Endodermal cell (in vitro differentiated cells): ENCODE data around the gene CHST7. TPM values are rescaled to one million over a fixed set of nuclear protein-coding genes. Genes with fewer than 3 reads are reported as not detected.
A peak's percentile ranks its signal among the peaks of the same experiment; 100 is the strongest.
"Not testable (repeated sequence)": the region's sequence is repeated elsewhere in the genome, so short reads cannot be mapped to it uniquely, and the experiment has no call there.

Source experiments
- DNase-seq: peaks from one replicate; pipeline ENCODE4 v3.0.0-alpha.2; 2017
- H3K27ac ChIP-seq: 2 replicates; pipeline ENCODE4 v1.5.1; 2013; ENCODE audit warnings: mild to moderate bottlenecking, low read depth, low read length, moderate library complexity
- H3K27me3 ChIP-seq: 2 replicates; pipeline ENCODE4 v1.6.1; 2013; ENCODE audit warnings: mild to moderate bottlenecking, low read length, moderate library complexity; ENCODE audit not compliant: insufficient read depth, control insufficient read depth, poor library complexity, severe bottlenecking
- H3K36me3 ChIP-seq: 2 replicates; pipeline ENCODE4 v1.7.0; 2013; ENCODE audit warnings: mild to moderate bottlenecking, low read length, moderate library complexity; ENCODE audit not compliant: control insufficient read depth, insufficient read depth
- H3K4me1 ChIP-seq: one replicate; pipeline ENCODE4 v1.7.0; 2013; ENCODE audit warnings: low read length; ENCODE audit not compliant: control insufficient read depth, insufficient read depth
- H3K4me3 ChIP-seq: 2 replicates; pipeline ENCODE4 v1.5.1; 2013; ENCODE audit warnings: mild to moderate bottlenecking, low read length, moderate library complexity
- H3K9ac ChIP-seq: 2 replicates; pipeline ENCODE4 v1.6.1; 2013; ENCODE audit warnings: mild to moderate bottlenecking, low read length, moderate library complexity; ENCODE audit not compliant: poor library complexity, severe bottlenecking; ENCODE audit errors: extremely low read depth
- H3K9me3 ChIP-seq: 2 replicates; pipeline ENCODE4 v1.6.1; 2013; ENCODE audit warnings: mild to moderate bottlenecking, low read length, moderate library complexity; ENCODE audit not compliant: control insufficient read depth
- H3K27ac Mint-ChIP-seq: 2 replicates; pipeline ENCODE4 v1.8.0; 2020; ENCODE audit warnings: mixed read lengths
- H3K27me3 Mint-ChIP-seq: 2 replicates; pipeline ENCODE4 v1.8.0; 2021; ENCODE audit warnings: mild to moderate bottlenecking, mixed read lengths; ENCODE audit not compliant: insufficient read depth
- H3K36me3 Mint-ChIP-seq: 2 replicates; pipeline ENCODE4 v1.8.0; 2020; ENCODE audit warnings: low read depth, mixed read lengths
- H3K4me1 Mint-ChIP-seq: 2 replicates; pipeline ENCODE4 v1.8.0; 2020; ENCODE audit warnings: mixed read lengths
- H3K4me3 Mint-ChIP-seq: 2 replicates; pipeline ENCODE4 v1.8.0; 2020; ENCODE audit warnings: mild to moderate bottlenecking, moderate library complexity, mixed read lengths
- H3K9me3 Mint-ChIP-seq: 2 replicates; pipeline ENCODE4 v1.8.0; 2020; ENCODE audit warnings: mild to moderate bottlenecking, mixed read lengths
- WGBS, 2 experiments: methylation state at CpG; one replicate each; pipeline versions ENCODE4 v1.1.5 to v1.1.7; 2013; ENCODE audit warnings: missing lambda C conversion rate in 2 of 2, mixed read lengths in 1 of 2; ENCODE audit not compliant: insufficient coverage in 1 of 2, insufficient read length in 1 of 2; 5-methylcytosine and 5-hydroxymethylcytosine counted together
- long read RNA-seq, 4 experiments: library from polyadenylated mRNA in 2 of 4; library from RNA in 1 of 4; library from capped mRNA in 1 of 4; stranded (forward) in 3 of 4; unstranded in 1 of 4; transcript quantifications; one replicate each; pipeline ENCODE4 v2.0.0, GENCODE V29; 2020 to 2021; ENCODE audit warnings: inconsistent platforms in 1 of 4
- polyA plus RNA-seq, 2 experiments: library from polyadenylated mRNA; stranded (reverse); fragments of 50-300 nt; gene quantifications; one replicate each; pipeline ENCODE4 v1.2.3, GENCODE V29; 2013
- total RNA-seq, 2 donors: library from RNA; stranded (reverse); fragmentation: NEBNext Ultra II Directional in 1 of 2; extraction: Animal tissue kit (Norgen Biotek cat#: 25700) in 1 of 2; gene quantifications; 2 replicates in 1 of 2; 3 replicates in 1 of 2; pipeline ENCODE4 v1.2.1, GENCODE V29; 2021
- TF ChIP-seq, protein P1 (sequence below): fragments of 200-600 bp; sonication (generic); conservative IDR thresholded peaks from 2 replicates; pipeline ENCODE4 v1.5.0; 2021; ENCODE audit warnings: antibody characterized with exemption, mild to moderate bottlenecking

CHST7 gene, protein sequence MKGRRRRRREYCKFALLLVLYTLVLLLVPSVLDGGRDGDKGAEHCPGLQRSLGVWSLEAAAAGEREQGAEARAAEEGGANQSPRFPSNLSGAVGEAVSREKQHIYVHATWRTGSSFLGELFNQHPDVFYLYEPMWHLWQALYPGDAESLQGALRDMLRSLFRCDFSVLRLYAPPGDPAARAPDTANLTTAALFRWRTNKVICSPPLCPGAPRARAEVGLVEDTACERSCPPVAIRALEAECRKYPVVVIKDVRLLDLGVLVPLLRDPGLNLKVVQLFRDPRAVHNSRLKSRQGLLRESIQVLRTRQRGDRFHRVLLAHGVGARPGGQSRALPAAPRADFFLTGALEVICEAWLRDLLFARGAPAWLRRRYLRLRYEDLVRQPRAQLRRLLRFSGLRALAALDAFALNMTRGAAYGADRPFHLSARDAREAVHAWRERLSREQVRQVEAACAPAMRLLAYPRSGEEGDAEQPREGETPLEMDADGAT
- 1 to 10 TPM; 1.6 to 4.2 TPM for total RNA-seq
- polyA plus RNA-seq (2013, experiment 1 of 2) = 1.7 TPM
- polyA plus RNA-seq (2013, experiment 2 of 2) = 2.2 TPM
- long read RNA-seq, experiment 1, partial matches to known transcripts = 0 of 1 reads
- long read RNA-seq, experiment 1, other reads (novel, unspliced or antisense) = 0 of 1 reads
- long read RNA-seq, experiment 2, transcript CHST7-201 (2 exons, 2,289 nt) = major isoform, 7 of 7 reads
- long read RNA-seq, experiment 2, partial matches to known transcripts = 0 of 7 reads
- long read RNA-seq, experiment 2, other reads (novel, unspliced or antisense) = 0 of 7 reads
- long read RNA-seq, experiment 3, transcript CHST7-201 (2 exons, 2,289 nt) = major isoform, 6 of 6 reads
- long read RNA-seq, experiment 3, partial matches to known transcripts = 0 of 6 reads
- long read RNA-seq, experiment 3, other reads (novel, unspliced or antisense) = 0 of 6 reads
- long read RNA-seq, experiment 4 = 0 reads

DNA sequence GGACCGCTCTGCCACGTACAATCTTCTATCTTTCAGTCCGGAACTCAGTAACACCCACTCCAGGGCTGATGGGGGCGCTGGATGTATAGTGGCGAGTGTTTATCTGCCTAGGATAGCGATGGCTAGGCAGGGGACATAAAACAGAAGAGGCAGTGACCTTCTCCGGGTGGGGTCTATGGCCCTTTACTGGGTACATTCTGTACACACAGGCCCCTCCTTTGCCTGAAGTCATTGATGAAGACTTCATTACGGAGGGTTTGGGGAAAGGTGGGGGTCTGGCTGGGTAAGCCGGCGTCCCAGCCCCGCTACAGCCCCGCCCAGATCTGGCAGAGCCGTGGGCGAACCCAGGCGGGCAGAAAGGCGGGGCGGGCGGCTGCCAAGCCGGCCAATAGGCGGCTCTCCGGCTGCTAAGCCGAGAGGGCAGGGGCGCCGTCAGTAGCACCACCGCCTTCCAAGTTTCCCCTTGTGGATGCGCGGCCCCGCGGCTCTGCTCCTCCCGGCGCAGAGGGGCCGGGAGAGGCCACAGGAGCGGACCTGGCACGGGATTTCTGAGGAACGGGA is at the start of gene CHST7:
TSS of gene CHST7 (plus strand) at position 435 of the 561 bp plus-strand sequence. CDS start 167 bp downstream, outside the sequence.
- H3K27ac Mint-ChIP-seq = peak within 1 kb of the TSS; percentile 35
- H3K9me3 Mint-ChIP-seq = peaks cover 56% of the 10 kb centered on the region
- TF ChIP-seq, protein P1, sequence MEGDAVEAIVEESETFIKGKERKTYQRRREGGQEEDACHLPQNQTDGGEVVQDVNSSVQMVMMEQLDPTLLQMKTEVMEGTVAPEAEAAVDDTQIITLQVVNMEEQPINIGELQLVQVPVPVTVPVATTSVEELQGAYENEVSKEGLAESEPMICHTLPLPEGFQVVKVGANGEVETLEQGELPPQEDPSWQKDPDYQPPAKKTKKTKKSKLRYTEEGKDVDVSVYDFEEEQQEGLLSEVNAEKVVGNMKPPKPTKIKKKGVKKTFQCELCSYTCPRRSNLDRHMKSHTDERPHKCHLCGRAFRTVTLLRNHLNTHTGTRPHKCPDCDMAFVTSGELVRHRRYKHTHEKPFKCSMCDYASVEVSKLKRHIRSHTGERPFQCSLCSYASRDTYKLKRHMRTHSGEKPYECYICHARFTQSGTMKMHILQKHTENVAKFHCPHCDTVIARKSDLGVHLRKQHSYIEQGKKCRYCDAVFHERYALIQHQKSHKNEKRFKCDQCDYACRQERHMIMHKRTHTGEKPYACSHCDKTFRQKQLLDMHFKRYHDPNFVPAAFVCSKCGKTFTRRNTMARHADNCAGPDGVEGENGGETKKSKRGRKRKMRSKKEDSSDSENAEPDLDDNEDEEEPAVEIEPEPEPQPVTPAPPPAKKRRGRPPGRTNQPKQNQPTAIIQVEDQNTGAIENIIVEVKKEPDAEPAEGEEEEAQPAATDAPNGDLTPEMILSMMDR = peak; percentile 42
- peak within 1 kb of the TSS; percentile 3 for H3K9ac ChIP-seq
- peak within 1 kb of the TSS; percentile 58 for H3K4me3 Mint-ChIP-seq
- no peaks in the 10 kb centered on the region for H3K36me3 ChIP-seq
- peaks cover 20% of the 10 kb centered on the region for H3K4me1 Mint-ChIP-seq
- no peaks in the 10 kb centered on the region for H3K36me3 Mint-ChIP-seq
- 2% methylated on average over 33 of the region's 35 CpGs; no CpG with 5 or more reads in 1 of the 2 experiments for WGBS, 2 experiments
- no peak within 1 kb of the TSS for H3K27ac ChIP-seq
- no peaks in the 10 kb centered on the region for H3K9me3 ChIP-seq
- peaks cover 13% of the 10 kb centered on the region for H3K27me3 Mint-ChIP-seq
- peak within 1 kb of the TSS; percentile 66 for H3K4me3 ChIP-seq
- DNase-seq = peak; percentile 85
- H3K4me1 ChIP-seq = no peaks in the 10 kb centered on the region
- H3K27me3 ChIP-seq = peaks cover 9% of the 10 kb centered on the region

DNA sequence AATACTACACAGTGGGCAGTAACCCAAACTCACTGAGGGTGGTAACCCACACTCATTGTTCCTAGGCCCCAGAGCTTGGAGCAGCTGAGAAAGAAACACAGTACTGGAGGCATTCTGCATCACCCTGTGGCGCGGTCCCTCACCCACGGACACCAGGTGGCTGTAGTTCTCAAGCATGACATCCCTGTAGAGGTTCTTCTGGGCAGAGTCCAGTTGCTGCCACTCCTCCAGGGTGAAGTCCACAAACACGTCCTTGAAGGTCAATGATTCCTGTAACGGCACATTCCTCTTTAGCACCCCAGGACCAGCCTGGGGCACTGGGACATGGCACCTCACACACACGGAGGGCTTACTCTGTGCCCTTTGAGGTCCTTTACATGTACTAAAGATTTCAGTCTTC is 44.9 kb upstream of the CHST7 start:
- not testable (repeated sequence) for DNase-seq, H3K27ac Mint-ChIP-seq, H3K4me3 ChIP-seq, H3K4me3 Mint-ChIP-seq, H3K4me1 ChIP-seq, H3K27me3 Mint-ChIP-seq, H3K9me3 ChIP-seq, H3K4me1 Mint-ChIP-seq, H3K9ac ChIP-seq, H3K27me3 ChIP-seq, H3K36me3 ChIP-seq, H3K27ac ChIP-seq
- 94% methylated on average over 3 of the region's 6 CpGs; no CpG with 5 or more reads in 1 of the 2 experiments for WGBS, 2 experiments
- H3K36me3 Mint-ChIP-seq = peaks cover 15% of the 10 kb centered on the region
- H3K9me3 Mint-ChIP-seq = peaks cover 55% of the 10 kb centered on the region

DNA sequence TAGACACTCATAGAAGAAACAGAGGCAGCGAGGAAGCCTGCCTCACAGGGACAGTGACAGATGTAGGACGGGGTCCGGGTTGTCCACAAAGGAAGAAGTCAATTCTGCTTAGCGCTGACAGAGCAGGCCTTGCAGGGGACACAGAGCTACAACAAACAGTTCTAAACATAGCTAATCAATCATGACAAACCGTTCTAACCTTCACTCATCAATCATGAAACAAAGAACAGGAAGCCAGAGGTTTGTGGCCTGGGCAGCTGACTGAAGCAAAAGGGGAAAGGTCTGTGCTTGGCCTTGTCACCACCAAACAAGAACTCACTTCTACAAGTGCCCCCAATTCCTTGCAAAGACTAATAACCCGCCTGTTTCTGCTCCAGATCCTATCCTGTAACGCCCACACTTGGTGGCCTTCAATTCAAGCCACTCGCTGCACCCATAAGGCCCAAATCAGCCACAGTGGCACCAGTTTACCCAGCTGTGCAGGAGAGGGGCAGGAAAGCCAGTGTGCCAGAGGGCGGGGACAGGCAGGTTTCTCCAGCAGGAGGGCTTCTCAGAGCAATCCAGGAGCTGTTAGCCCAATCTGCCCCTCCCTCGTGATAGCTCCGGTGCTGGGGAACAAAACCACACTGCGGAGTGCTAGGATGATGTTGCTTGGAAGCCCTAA is 43.7 kb upstream of the CHST7 start:
- not testable (repeated sequence) for H3K4me3 ChIP-seq, DNase-seq, H3K4me3 Mint-ChIP-seq, H3K9ac ChIP-seq, H3K4me1 Mint-ChIP-seq, H3K27ac ChIP-seq, H3K27me3 ChIP-seq, H3K36me3 ChIP-seq, H3K27ac Mint-ChIP-seq, H3K4me1 ChIP-seq, H3K27me3 Mint-ChIP-seq, H3K9me3 ChIP-seq
- peaks cover 18% of the 10 kb centered on the region for H3K36me3 Mint-ChIP-seq
- peaks cover 61% of the 10 kb centered on the region for H3K9me3 Mint-ChIP-seq
- 91% methylated on average over 9 of the region's 12 CpGs; no CpG with 5 or more reads in 1 of the 2 experiments for WGBS, 2 experiments

DNA sequence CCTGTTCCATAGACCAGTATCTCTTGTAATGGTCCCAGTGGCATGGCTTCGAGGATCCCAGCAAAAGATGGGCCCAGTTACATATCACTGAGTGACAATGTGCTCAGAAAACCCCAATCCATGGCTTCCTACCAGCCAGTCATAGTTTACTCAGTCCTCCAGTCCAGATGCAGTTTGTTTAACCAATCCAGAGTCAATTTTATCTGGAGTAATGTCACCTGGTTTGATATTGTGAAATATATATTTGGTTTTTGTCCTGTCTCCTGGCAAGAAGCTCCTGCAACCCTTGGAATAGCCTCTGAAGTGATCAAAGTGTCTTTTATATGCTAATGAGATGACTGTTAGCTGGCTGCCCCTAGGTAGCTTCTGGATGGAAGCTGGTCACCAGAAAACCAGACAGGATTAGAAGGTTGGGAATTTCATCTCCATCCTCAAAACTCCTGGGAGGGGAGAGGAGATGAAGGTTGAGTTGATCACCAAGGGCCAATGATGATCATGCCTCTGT is 43.1 kb upstream of the CHST7 start:
- not testable (repeated sequence) for H3K27ac Mint-ChIP-seq, H3K27ac ChIP-seq, H3K4me3 Mint-ChIP-seq, H3K27me3 Mint-ChIP-seq, H3K4me1 ChIP-seq, DNase-seq, H3K4me1 Mint-ChIP-seq, H3K9me3 ChIP-seq, H3K27me3 ChIP-seq, H3K4me3 ChIP-seq, H3K9ac ChIP-seq, H3K36me3 ChIP-seq
- Mint-ChIP-seq H3K36me3 (peaks cover 18% of the 10 kb centered on the region), H3K9me3 (peaks cover 61% of the 10 kb centered on the region)
- 86% methylated on average over 1 of the region's 1 CpG; no CpG with 5 or more reads in 1 of the 2 experiments for WGBS, 2 experiments
